HG03354 (cell line): ENCODE data around the gene DIS3L2.

Experiments used
- ATAC-seq: cut with Tn5 transposase; IDR thresholded peaks from one replicate; pipeline ENCODE4 v1.9.1; 2021; ENCODE audit warnings: mild to moderate bottlenecking; ENCODE audit not compliant: unreplicated experiment, poor library complexity, severe bottlenecking

Gene DIS3L2

DNA sequence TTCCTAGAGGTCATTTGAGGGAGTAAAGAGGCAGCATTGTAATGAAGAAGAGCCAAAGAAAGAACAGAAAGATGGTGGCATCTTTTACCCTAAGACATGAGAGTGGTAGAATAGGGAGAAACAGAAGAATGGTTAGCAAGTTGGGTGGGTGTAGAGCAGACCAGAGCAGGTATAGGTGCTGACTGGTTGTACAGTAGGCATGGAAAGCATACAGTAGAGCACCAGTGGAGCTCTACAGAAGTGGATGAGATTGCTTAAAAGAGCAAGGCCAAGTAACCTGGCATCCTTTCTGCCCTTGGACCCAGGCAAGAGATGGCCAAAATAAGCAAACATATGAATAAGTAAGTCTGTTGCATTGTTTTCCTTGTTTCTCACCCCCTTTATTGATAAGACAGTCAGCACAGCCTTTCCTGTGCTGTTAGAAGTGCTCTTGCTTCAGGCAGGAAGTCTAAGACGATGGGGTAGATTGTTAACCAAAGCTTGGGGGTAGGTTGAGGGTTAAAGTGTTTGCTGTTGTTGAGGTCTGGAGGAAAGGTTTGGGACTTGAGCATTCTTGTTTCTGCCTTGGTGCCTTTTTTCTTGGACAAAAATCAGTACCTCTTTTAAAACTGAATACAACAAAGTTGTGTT is 76.9 kb downstream of the DIS3L2 start:
- ATAC-seq: no peak

DNA sequence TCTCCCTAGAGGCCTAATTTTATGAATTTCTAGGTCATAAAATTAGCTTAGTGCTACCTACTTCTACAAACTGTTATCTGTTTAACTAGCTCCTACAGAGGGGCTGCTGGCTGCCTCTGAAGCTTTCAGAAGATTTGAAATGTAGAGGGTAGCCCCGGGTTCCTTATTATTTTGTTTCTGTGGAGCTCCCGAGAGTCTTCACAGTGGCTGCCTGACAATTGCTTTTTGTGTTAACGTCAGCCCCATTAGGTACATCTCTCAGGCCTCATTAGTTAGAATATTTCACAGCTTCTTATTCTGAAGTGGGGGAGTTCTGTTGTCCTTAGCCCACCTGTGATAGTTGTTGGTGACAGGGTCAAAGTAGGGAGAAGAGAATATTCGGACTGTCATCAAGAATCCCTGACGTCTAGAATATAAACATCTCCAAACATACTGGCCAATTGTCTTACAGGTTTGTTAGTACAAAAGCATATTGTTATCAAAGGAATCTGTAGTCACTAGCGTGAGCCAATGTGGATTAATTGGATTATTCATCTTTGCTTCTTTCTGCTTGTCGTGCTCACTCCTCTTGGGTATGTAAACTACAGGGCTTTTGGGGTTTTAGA is 77.5 kb downstream of the DIS3L2 start:
- ATAC-seq: no peak

GRCh38 chr2:232042911-232043574 is 81.5 kb downstream of the DIS3L2 start:
- no peak for ATAC-seq

DNA sequence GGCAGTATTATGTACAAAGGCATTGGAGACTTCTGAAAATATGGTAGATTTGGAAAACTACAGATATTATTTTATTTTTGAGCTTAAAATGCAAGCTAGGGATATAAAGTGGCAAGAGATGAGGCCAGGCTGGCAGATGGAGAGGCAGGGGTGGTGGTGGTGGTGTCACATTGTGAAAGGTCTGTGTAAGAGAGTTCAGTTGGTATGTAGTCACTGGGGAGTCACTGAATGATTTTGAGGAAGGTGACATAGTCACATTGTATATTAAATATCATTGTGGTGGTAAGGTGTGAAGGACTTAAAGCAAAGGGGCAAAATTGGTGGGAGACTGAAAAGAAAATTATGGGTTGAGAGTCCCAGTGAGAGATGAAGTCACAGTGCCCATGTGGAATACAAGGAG is 82.5 kb downstream of the DIS3L2 start:
- no peak for ATAC-seq

GRCh38 chr2:232049350-232049749 is 87.8 kb downstream of the DIS3L2 start:
- ATAC-seq: no peak

DNA sequence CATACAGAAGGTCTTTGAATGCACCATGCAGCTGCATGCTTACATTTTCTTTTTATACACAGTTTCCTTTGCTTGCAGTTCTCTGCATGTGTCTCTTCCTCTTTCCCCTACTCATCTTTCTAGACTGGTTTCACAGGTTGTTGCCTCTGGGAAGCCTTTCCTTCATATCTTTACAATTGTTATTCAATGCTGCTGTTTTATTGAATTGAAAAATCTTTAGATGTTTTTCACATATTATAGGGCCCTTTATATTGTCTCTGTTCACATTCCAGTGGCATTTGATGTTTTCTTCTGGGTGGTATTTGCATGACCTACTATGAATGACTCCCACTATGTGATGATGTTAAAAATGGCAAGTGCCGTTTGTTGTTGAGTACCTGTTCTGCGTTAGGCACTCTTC is 91.1 kb downstream of the DIS3L2 start:
- no peak for ATAC-seq

DNA sequence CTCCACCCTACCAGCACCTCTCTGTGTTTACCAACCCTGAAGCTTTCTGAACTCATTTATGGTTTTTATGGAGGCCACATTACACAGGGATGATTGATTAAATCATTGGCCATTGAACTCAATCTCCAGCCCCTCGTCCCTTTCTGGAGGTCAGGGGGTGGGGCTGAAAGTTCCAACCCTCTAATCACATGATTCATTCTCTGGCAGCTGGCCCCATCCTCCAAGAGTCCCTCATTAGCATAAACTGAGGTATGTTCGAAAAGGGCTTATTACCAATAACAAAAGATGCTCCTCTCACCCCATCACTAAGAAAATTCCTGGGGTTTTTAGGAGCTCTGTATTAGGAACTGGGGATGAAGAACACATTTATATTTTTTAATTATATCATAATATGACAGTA is 92.3 kb downstream of the DIS3L2 start:
- no peak for ATAC-seq

DNA sequence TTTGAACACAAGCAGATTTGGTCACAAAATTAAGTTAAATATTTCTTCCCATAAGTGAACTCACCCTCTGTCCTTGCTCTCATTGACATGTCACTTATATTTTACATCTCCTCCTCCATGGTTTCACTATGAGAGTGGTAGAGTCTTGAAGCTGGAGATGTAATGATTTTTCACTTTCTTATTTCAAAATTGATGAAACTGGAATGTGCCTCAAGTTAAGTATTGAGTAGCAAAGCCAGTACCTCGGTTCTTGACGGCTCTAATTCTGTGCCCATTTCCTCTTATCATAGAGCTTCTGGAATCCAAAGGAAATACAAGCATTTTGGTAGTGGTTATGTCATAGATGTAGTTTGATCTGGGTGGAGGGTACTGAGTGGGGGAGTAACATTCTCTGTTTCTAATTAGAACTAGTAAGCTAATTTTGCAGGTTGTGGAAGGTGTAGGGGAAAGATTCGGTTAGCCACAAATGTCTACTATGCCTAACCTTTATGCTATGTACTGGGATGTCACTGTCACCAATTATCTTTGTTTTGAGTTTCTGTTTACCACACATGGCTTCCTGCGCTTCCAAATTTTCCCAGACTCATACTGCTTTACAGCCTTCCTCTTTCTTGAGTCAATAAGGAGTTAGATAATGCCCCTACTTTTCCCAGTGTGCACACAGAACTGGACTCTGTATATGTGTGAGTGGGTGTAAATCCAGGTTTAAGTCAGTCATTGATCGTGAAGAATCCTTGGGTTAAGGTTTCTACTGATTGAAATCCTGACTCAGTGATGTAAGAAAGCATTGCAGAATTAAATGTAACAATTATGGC is 96.8 kb downstream of the DIS3L2 start:
- no peak for ATAC-seq

GRCh38 chr2:232058931-232059330 is 97.4 kb downstream of the DIS3L2 start:
- no peak for ATAC-seq

- ATAC-seq: no peak
Observed at GRCh38 chr2:232061265-232061664, 99.8 kb downstream of the DIS3L2 start.

- ATAC-seq: no peak
Observed at GRCh38 chr2:232073026-232073425, 111.5 kb downstream of the DIS3L2 start.

DNA sequence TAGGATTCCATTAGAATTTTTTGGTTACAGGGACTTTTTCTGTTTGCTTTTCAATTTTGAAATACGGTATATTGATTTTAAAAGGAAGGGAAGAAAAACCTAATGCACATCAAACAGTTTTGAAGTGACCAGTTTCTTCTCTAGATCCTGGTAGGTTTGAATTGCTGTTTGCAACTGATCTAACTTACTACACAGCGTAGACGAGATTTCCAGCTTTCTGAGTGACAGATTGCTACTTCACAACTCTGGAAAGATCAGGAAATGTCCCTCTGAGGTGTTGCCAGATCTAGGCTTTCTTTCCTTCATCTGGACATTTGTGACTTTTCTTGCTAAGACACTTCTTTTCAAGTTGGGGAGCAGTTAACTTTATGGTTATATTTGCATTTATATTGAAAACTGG is 112.2 kb downstream of the DIS3L2 start:
- ATAC-seq: no peak

DNA sequence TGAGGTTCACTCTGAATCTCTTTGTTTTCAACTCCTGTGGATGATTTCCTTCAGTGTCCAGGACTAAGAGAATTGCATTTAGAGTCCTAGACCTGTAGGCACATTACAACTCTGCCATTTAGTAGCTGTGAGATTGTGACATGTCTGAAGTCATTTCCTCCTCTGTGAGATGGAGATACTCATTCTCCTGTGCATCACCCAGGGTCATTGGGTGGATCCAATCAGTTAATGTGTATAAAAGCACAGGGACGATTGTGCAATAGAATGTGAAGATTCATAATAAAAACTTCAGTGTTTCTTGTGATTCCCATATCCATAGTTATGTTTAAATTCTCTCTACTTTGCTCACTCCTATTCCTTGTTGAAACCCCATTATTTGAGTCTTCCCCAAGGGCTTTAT is 113.6 kb downstream of the DIS3L2 start:
- ATAC-seq: no peak

DNA sequence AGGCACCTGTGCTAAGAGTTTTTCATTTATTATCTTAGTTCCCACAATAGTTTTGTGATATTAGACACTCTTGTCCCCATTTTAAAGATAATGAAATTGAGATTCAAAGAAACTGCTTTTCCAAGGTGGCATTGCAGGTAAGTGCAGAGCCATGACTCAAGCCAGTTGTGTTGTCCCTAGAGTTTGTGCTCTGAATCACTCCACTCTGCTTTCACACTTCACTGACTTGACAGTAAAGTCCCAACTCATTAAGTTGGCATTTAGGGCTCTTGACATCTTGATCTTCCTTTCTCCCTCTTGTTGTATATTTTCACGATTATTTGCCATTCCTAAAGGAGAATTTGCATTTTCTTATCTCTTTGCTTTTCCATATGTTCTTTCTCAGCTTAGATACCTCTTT is 114.3 kb downstream of the DIS3L2 start:
- ATAC-seq: no peak

- ATAC-seq: no peak
Observed at GRCh38 chr2:232076272-232076671, 114.8 kb downstream of the DIS3L2 start.

DNA sequence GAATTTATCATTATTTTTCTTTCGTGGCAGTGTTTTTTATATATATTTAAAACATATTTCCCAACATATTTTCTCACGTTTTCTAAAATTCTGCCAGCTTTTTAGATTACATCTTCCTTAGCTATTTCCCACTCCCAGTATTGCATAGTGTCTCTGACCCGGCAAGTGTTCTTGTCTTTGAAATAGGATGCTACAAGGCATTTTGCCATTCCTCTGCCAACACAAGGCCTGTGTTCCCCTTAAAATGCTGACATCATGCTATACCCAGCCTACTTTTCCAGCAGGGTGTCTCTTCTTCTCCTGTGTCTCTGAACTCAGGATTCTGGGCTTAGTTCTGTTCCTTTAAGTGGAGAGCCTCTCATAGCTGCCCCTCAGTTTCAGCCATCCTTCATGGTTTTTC is 115.2 kb downstream of the DIS3L2 start:
- ATAC-seq: no peak

GRCh38 chr2:232085164-232085563 is 123.7 kb downstream of the DIS3L2 start:
- ATAC-seq: no peak

- ATAC-seq: no peak
Observed at GRCh38 chr2:232085826-232086425, 124.4 kb downstream of the DIS3L2 start.

- no peak for ATAC-seq
Observed at GRCh38 chr2:232088771-232089170, 127.3 kb downstream of the DIS3L2 start.

DNA sequence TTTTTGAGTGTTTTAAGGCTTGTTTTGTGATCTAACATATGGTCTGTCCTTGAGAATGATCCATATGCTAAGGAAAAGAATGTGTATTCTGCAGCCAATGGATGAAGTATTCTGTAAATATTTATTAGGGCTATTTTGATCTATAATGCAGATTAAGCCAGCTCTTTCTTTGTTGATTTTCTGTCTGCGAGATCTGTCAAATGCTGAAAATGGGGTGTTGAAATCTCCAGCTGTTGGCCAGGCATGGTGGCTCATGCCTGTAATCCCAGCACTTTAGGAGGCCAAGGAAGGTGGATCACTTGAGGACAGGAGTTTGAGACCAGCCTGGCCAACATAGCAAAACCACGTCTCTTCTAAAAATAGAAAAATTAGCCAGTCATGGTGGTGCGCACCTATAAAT is 132.7 kb downstream of the DIS3L2 start:
- no peak for ATAC-seq
